Pancreas (tissue), 10 donors: ENCODE results near the gene TRIO. TPM values are rescaled to one million over a fixed set of nuclear protein-coding genes. Genes with fewer than 3 reads are reported as not detected.

Experiments
- ATAC-seq, 4 donors: fragments of 200-7000 bp; cut with Tn5 transposase; one replicate each; pipeline versions ENCODE4 v1.8.0 to v1.9.1; 2020; ENCODE audit warnings: mild to moderate bottlenecking in 4 of 4, moderate library complexity in 4 of 4
- DNase-seq, 6 donors: peaks; one replicate each; pipeline ENCODE4 v3.0.0-alpha.2; 2020
- FAIRE-seq: peaks from 2 replicates; lab custom pipeline; 2012; peaks lifted over from hg19 to GRCh38; lab: Jason Lieb, UNC
- H3K27ac ChIP-seq, 4 donors: fragments of 200-600 bp; sonication (generic); 1 replicate in 3 of 4; 2 replicates in 1 of 4; pipeline versions ENCODE4 v1.5.0 to v1.8.0; 2020
- H3K27me3 ChIP-seq, 4 donors: fragments of 200-600 bp; one replicate each; pipeline ENCODE4 v1.8.0; 2021
- H3K36me3 ChIP-seq, 3 donors: fragments of 200-600 bp; sonication (generic) in 1 of 3; one replicate each; pipeline versions ENCODE4 v1.5.0 to v1.8.0; 2020 to 2021
- H3K4me1 ChIP-seq, 3 donors: fragments of 200-600 bp; one replicate each; pipeline ENCODE4 v1.8.0; 2021
- H3K4me3 ChIP-seq, 4 donors: fragments of 200-600 bp; sonication (generic) in 2 of 4; one replicate each; pipeline versions ENCODE4 v1.5.0 to v1.8.0; 2020 to 2021
- H3K9me3 ChIP-seq, 4 donors: fragments of 200-600 bp; one replicate each; pipeline ENCODE4 v1.8.0; 2021
- WGBS, 2 donors: extraction: QIAGEN DNeasy Blood & Tissue Kit; methylation state at CpG; one replicate each; pipeline ENCODE4 v1.1.7; 2013; 5-methylcytosine and 5-hydroxymethylcytosine counted together
- intact Hi-C, 3 donors: fragments of 100-400 bp; cut with DNase I; formaldehyde crosslinking; loops; one replicate each; pipeline versions ENCODE4 v1.11.1 to v1.14.2; 2022
- polyA plus RNA-seq, 2 donors: library from polyadenylated mRNA; stranded (reverse); fragments of 200-250 nt; gene quantifications; one replicate each; pipeline ENCODE4 v1.2.3, GENCODE V29; 2013
- total RNA-seq, 6 donors: library from RNA; stranded (reverse); fragmentation: NEBNext Ultra II Directional in 4 of 6; extraction: Animal tissue kit (Norgen Biotek cat#: 25700) in 4 of 6; gene quantifications; one replicate each; pipeline versions ENCODE4 v1.2.1 to v1.2.4, GENCODE V29; 2021 to 2023
- TF ChIP-seq, protein P1 (sequence below), 4 donors: fragments of 200-600 bp; sonication (generic) in 3 of 4; IDR thresholded peaks; one replicate each; pipeline versions ENCODE4 v1.5.0 to v1.8.0; 2021; ENCODE audit warnings: antibody characterized with exemption in 4 of 4
- donor health status: healthy with polysubstance abuse.
- donor health status: DM: no; HTN: no; CAD: no; lungs with moderate emphysema.
- donor health status: DM: no; HTN: no; CAD: no.
- donor health status: control.
- donor health status: control.
- donor health status: Bipolar disorder and iron deficiency.
- donor health status: DM: yes; HTN: yes; CAD: no.
- donor health status: DM: no; HTN: no; CAD: no.
- donor health status: DM: no; HTN: no; CAD: no.
- donor health status: DM: yes; HTN: yes; CAD: no.

Gene TRIO
- total and polyA plus RNA-seq, 8 donors, result 27.3 to 82.5 (median 38.3) TPM

DNA sequence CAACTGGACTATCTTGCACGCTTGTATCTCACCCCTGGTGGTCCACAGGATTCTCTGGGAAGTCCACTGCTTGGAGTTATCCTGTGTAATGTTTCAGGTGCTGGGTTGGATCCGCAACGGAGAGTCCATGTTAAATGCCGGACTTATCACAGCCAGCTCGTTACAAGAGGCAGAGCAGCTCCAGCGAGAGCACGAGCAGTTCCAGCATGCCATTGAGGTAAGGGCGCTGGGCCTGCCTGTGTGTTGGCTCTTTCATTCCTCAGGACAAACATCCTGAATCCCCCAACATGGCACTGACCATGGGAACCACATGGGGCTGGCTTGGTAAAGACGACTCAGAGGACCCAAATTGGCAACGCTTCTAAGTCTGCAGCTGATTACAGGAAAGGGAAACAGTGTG, 223.6 kb downstream of the TRIO start:
- ATAC-seq (no peak), DNase-seq (no peak), FAIRE-seq (no peak)
- H3K9me3 ChIP-seq, result no peaks in the 10 kb centered on the region
- H3K4me3 ChIP-seq, result no peak overlapping the region
- TF ChIP-seq, protein P1, sequence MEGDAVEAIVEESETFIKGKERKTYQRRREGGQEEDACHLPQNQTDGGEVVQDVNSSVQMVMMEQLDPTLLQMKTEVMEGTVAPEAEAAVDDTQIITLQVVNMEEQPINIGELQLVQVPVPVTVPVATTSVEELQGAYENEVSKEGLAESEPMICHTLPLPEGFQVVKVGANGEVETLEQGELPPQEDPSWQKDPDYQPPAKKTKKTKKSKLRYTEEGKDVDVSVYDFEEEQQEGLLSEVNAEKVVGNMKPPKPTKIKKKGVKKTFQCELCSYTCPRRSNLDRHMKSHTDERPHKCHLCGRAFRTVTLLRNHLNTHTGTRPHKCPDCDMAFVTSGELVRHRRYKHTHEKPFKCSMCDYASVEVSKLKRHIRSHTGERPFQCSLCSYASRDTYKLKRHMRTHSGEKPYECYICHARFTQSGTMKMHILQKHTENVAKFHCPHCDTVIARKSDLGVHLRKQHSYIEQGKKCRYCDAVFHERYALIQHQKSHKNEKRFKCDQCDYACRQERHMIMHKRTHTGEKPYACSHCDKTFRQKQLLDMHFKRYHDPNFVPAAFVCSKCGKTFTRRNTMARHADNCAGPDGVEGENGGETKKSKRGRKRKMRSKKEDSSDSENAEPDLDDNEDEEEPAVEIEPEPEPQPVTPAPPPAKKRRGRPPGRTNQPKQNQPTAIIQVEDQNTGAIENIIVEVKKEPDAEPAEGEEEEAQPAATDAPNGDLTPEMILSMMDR (IDR thresholded peaks at IDR 0.05), result no peak
- peaks cover 0 to 43% (median 24%) of the 10 kb centered on the region in 3 donors for H3K36me3 ChIP-seq
- H3K27me3 ChIP-seq, result no peaks in the 10 kb centered on the region
- intact Hi-C loops, result no loop called here
- H3K4me1 ChIP-seq, result no peaks in the 10 kb centered on the region
- H3K27ac ChIP-seq, result no peak overlapping the region
- 85 to 89% methylated on average over 10 of the region's 10 CpGs for WGBS, 2 donors

DNA sequence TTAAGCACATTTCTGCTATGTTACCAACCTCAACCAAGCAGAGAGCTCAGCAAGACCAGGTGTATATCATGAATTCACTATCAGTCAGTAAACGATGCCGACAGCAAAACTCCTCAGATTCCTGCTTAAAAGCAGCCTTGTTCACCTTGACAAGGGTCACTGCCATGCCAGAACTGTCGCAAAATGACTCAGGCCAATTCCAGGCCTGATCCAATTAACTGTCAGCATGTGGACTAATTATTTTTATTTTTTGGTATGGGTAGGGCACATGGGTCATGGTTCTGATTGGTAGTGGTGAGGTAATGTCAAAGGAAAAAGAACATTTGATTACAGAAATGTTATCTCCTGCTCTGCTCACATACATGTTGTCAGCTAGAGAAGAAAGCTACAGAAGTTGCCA, 224.2 kb downstream of the TRIO start:
- Histone ChIP-seq H3K4me1 (no peaks in the 10 kb centered on the region), H3K9me3 (no peaks in the 10 kb centered on the region), H3K27me3 (no peaks in the 10 kb centered on the region), H3K36me3 (peaks cover 0 to 43% (median 24%) of the 10 kb centered on the region in 3 donors), H3K27ac (no peak overlapping the region), H3K4me3 (no peak overlapping the region)
- DNase-seq, result no peak
- ATAC-seq, result no peak
- no peak for FAIRE-seq
- TF ChIP-seq, protein P1 (IDR thresholded peaks at IDR 0.05), result no peak
- intact Hi-C loops, result no loop called here
- WGBS, 2 donors, result 80 to 85% methylated on average over 3 of the region's 3 CpGs

DNA sequence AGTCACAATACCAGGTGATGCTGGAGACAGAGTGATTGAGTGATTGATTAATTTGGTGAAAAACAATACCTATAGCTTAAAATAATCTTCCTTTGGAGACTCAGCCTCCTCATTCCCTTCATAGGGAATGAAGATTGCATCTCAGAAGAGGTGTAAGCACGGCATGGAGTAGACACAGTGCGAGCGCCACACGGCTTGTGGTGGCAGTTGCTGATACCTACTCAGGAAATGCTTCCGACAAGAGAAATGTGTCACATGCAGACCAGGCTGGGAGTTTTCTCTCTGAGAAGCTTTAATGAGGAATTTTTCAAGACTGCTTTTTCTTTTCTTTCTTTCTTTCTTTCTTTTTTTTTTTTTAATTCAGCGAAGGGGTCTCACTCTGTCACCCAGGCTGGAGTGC, 226.6 kb downstream of the TRIO start:
- H3K4me1 ChIP-seq, result peaks cover 0 to 12% (median 8%) of the 10 kb centered on the region in 3 donors
- intact Hi-C loops, result no loop called here
- DNase-seq (no peak), ATAC-seq (no peak), FAIRE-seq (no peak)
- H3K9me3 ChIP-seq, result no peaks in the 10 kb centered on the region
- no peak overlapping the region for H3K27ac ChIP-seq
- TF ChIP-seq, protein P1 (IDR thresholded peaks at IDR 0.05), result no peak
- H3K27me3 ChIP-seq, result no peaks in the 10 kb centered on the region
- peaks cover 0 to 43% (median 24%) of the 10 kb centered on the region in 3 donors for H3K36me3 ChIP-seq
- 91% methylated on average over 6 of the region's 6 CpGs for WGBS, 2 donors
- H3K4me3 ChIP-seq, result no peak overlapping the region

DNA sequence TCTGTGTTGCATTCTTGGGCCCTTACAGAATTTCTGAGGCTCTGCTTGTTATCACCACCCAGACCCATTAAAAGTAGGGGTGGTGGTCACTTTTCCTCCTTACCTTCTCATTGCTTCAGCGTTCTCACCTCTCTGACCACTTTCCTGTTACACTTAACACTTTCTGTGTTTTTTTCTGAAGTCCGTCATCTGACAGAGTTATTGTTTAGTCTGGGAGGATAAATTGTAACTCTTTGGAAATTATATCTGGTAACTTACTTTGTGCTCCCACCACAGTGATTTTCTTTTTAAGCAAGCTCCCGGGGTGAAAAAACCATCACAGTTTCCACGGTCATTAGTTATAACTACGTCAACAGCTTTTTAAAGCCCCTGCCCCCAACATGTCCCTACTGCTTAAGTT, 227.2 kb downstream of the TRIO start:
- H3K4me3 ChIP-seq, result no peak overlapping the region
- H3K9me3 ChIP-seq, result no peaks in the 10 kb centered on the region
- no peak for DNase-seq
- intact Hi-C loops, result no loop called here
- no peak for ATAC-seq
- H3K27ac ChIP-seq, result no peak overlapping the region
- H3K4me1 ChIP-seq, result peaks cover 0 to 12% (median 8%) of the 10 kb centered on the region in 3 donors
- peaks cover 0 to 43% (median 24%) of the 10 kb centered on the region in 3 donors for H3K36me3 ChIP-seq
- TF ChIP-seq, protein P1 (IDR thresholded peaks at IDR 0.05), result no peak
- no peak for FAIRE-seq
- 89% methylated on average over 5 of the region's 5 CpGs for WGBS, 2 donors
- no peaks in the 10 kb centered on the region for H3K27me3 ChIP-seq

DNA sequence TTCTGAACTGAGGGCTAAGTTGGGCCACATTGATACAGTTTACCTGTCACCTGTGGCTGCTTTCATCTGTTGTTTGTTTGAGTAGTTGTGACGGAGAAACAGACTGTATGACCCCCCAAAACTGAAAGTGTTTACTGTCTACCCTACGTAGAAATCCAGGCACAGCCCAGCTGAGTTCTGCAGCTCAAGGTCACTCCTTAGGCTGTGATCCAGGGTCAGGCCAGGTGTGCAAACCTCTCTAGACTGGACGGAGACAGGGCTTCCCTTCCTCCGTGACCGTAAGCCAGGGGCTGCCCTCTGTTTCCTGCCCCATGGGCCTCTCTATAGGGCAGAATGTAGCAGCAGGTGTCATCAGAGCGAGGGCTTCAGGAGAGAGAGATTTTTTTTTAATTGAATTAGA, 230.5 kb downstream of the TRIO start:
- TF ChIP-seq, protein P1 (IDR thresholded peaks at IDR 0.05), result no peak
- Histone ChIP-seq H3K36me3 (peaks cover 0 to 31% (median 9%) of the 10 kb centered on the region in 3 donors), H3K27ac (peak overlapping the region; percentile 43 to 64 (median 46)), H3K27me3 (no peaks in the 10 kb centered on the region), H3K4me3 (peak overlapping the region in 2 of 4 donors; percentile 5 to 23), H3K9me3 (no peaks in the 10 kb centered on the region), H3K4me1 (peaks cover 0 to 12% (median 8%) of the 10 kb centered on the region in 3 donors)
- 14 to 25% methylated on average over 6 of the region's 6 CpGs for WGBS, 2 donors
- DNase-seq (peak in 4 of 6 donors; percentile 63 to 71 (median 66)), FAIRE-seq (no peak), ATAC-seq (peak; percentile 87 to 95 (median 91))
- intact Hi-C loops, result no loop called here
